SU-DHL-6 (cell line): ENCODE measurements around the gene ANO6.

Source experiments
- H2AFZ ChIP-seq: fragments of 200-600 bp; sonication (generic); 2 replicates; pipeline ENCODE4 v1.6.1; 2014; ENCODE audit warnings: low read depth, mild to moderate bottlenecking, moderate library complexity, mixed read lengths, antibody characterized with exemption, low read length; ENCODE audit not compliant: severe bottlenecking
- H3F3A ChIP-seq: fragments of 200-600 bp; shearing (Covaris generic); 2 replicates; pipeline ENCODE4 v1.6.0; 2016; ENCODE audit warnings: antibody characterized with exemption, mild to moderate bottlenecking; ENCODE audit not compliant: insufficient read depth
- H3K27ac ChIP-seq: fragments of 200-600 bp; sonication (generic); 2 replicates; pipeline ENCODE4 v1.5.1; 2016; ENCODE audit warnings: low read depth, mild to moderate bottlenecking, low read length, moderate library complexity, mixed read lengths
- H3K27me3 ChIP-seq: fragments of 200-600 bp; sonication (generic), shearing (Covaris generic); 2 replicates; pipeline ENCODE4 v1.6.0; 2014; ENCODE audit warnings: mild to moderate bottlenecking, low read length
- H3K36me3 ChIP-seq: fragments of 200-600 bp; sonication (generic); 2 replicates; pipeline ENCODE4 v1.6.1; 2014; ENCODE audit warnings: mild to moderate bottlenecking, low read length, mixed read lengths
- H3K4me2 ChIP-seq: fragments of 300-600, 200-600 bp; shearing (Covaris generic), sonication (generic); 2 replicates; pipeline ENCODE4 v1.6.0; 2014; ENCODE audit warnings: low read length, low read depth, mild to moderate bottlenecking; ENCODE audit not compliant: poor library complexity, severe bottlenecking
- H3K4me3 ChIP-seq: fragments of 200-600 bp; sonication (generic); 2 replicates; pipeline ENCODE4 v1.5.1; 2014; ENCODE audit warnings: antibody characterized with exemption, low read length, mild to moderate bottlenecking, mixed read lengths; ENCODE audit not compliant: insufficient read depth, poor library complexity, severe bottlenecking
- H3K79me2 ChIP-seq: fragments of 200-600 bp; sonication (generic); 2 replicates; pipeline ENCODE4 v1.6.1; 2014; ENCODE audit warnings: mild to moderate bottlenecking, low read length, moderate library complexity; ENCODE audit not compliant: insufficient read depth
- H3K9ac ChIP-seq: fragments of 200-600 bp; sonication (generic); 2 replicates; pipeline ENCODE4 v1.7.0; 2014; ENCODE audit warnings: mild to moderate bottlenecking, low read length
- H3K9me2 ChIP-seq: fragments of 200-600 bp; sonication (generic); replicated peaks from 2 replicates; pipeline ENCODE4 v1.6.1; 2014; ENCODE audit warnings: low read length; ENCODE audit not compliant: insufficient read depth
- H3K9me3 ChIP-seq: fragments of 200-600 bp; sonication (generic); 2 replicates; pipeline ENCODE4 v1.6.1; 2014; ENCODE audit warnings: low read length, mixed read lengths; ENCODE audit not compliant: insufficient read depth
- H4K20me1 ChIP-seq: fragments of 200-600 bp; sonication (generic); 2 replicates; pipeline ENCODE4 v1.6.1; 2014; ENCODE audit warnings: low read depth, mild to moderate bottlenecking, antibody characterized with exemption, low read length, moderate library complexity, mixed read lengths
- CTCF ChIP-seq: fragments of 200-600 bp; sonication (generic); IDR thresholded peaks from one replicate; pipeline ENCODE4 v1.5.1; 2017; ENCODE audit warnings: antibody characterized with exemption, mild to moderate bottlenecking, low read length, moderate library complexity; ENCODE audit not compliant: insufficient read depth, poor library complexity, severe bottlenecking
- EZH2phosphoT487 ChIP-seq: fragments of 200-600 bp; sonication (generic), shearing (Covaris generic); conservative IDR thresholded peaks from 2 replicates; pipeline ENCODE4 v1.6.1; 2018; ENCODE audit warnings: mild to moderate bottlenecking, antibody characterized with exemption, low read length, moderate library complexity, mixed read lengths

Gene ANO6

GRCh38 chr12:45409966-45410365, 194.1 kb downstream of the ANO6 start:
- Histone ChIP-seq H3K9me2 (no peaks in the 10 kb centered on the region), H3K9ac (no peak overlapping the region), H3K9me3 (no peaks in the 10 kb centered on the region), H4K20me1 (no peaks in the 10 kb centered on the region), H3K36me3 (no peaks in the 10 kb centered on the region), H3K4me2 (peak overlapping the region; percentile 32), H3K27ac (peak overlapping the region; percentile 78), H3F3A (no peaks in the 10 kb centered on the region), H2AFZ (no peak overlapping the region), H3K79me2 (no peaks in the 10 kb centered on the region), H3K27me3 (no peaks in the 10 kb centered on the region), H3K4me3 (no peak overlapping the region)
- TF ChIP-seq CTCF = no peak
- TF ChIP-seq EZH2phosphoT487 = no peak

DNA sequence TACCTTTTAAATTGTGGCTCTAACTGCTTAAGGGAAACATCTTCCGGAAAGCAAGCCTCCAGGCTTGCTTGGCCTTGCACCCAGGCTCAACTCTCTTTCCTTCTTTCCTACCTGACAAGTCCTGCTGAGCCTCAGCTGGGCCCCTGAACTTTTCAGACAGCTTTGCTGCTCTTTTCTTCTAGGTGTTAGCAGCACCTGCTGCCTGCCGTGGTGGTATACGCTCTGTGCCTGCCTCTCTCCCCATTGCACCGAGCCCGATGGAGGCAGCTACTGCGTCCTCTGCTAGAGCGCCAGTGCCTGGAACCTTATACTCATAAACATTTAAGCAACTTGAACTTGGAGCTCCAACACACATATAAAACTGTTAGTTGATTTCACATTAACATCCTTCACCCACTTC, 195.7 kb downstream of the ANO6 start:
- H4K20me1 ChIP-seq = no peaks in the 10 kb centered on the region
- H3K9me2 ChIP-seq = no peaks in the 10 kb centered on the region
- H3K9me3 ChIP-seq = no peaks in the 10 kb centered on the region
- H3K36me3 ChIP-seq = no peaks in the 10 kb centered on the region
- no peak overlapping the region for H3K4me3 ChIP-seq
- H3K9ac ChIP-seq = no peak overlapping the region
- peak overlapping the region; percentile 78 for H3K27ac ChIP-seq
- no peaks in the 10 kb centered on the region for H3K79me2 ChIP-seq
- no peaks in the 10 kb centered on the region for H3K27me3 ChIP-seq
- H3F3A ChIP-seq = no peaks in the 10 kb centered on the region
- no peak overlapping the region for H2AFZ ChIP-seq
- TF ChIP-seq EZH2phosphoT487 = no peak
- no peak for TF ChIP-seq CTCF
- no peak overlapping the region for H3K4me2 ChIP-seq

- TF ChIP-seq CTCF (no peak), EZH2phosphoT487 (no peak)
- Histone ChIP-seq H3K9me3 (no peaks in the 10 kb centered on the region), H2AFZ (no peak overlapping the region), H3K36me3 (no peaks in the 10 kb centered on the region), H3K79me2 (no peaks in the 10 kb centered on the region), H3K4me2 (no peak overlapping the region), H3K9ac (no peak overlapping the region), H4K20me1 (no peaks in the 10 kb centered on the region), H3F3A (no peaks in the 10 kb centered on the region), H3K4me3 (no peak overlapping the region), H3K9me2 (no peaks in the 10 kb centered on the region), H3K27ac (no peak overlapping the region), H3K27me3 (no peaks in the 10 kb centered on the region)
These were observed 199.5 kb downstream of the ANO6 start for GRCh38 chr12:45415393-45415817.

GRCh38 chr12:45416126-45416525, 200.2 kb downstream of the ANO6 start:
- Histone ChIP-seq H3K36me3 (no peaks in the 10 kb centered on the region), H3K4me2 (no peak overlapping the region), H2AFZ (no peak overlapping the region), H3K9me3 (no peaks in the 10 kb centered on the region), H3K9ac (no peak overlapping the region), H3F3A (no peaks in the 10 kb centered on the region), H3K27me3 (no peaks in the 10 kb centered on the region), H4K20me1 (no peaks in the 10 kb centered on the region), H3K4me3 (no peak overlapping the region), H3K79me2 (no peaks in the 10 kb centered on the region), H3K9me2 (no peaks in the 10 kb centered on the region), H3K27ac (no peak overlapping the region)
- TF ChIP-seq CTCF = no peak
